Measurements from ENCODE around the gene ARHGAP11A. TPM values are rescaled to one million over a fixed set of nuclear protein-coding genes. Genes with fewer than 3 reads are reported as not detected.

Gene ARHGAP11A
- total RNA-seq, 3 donors from 2014 or later: 22.5 to 32.2 (median 25.2) TPM

DNA sequence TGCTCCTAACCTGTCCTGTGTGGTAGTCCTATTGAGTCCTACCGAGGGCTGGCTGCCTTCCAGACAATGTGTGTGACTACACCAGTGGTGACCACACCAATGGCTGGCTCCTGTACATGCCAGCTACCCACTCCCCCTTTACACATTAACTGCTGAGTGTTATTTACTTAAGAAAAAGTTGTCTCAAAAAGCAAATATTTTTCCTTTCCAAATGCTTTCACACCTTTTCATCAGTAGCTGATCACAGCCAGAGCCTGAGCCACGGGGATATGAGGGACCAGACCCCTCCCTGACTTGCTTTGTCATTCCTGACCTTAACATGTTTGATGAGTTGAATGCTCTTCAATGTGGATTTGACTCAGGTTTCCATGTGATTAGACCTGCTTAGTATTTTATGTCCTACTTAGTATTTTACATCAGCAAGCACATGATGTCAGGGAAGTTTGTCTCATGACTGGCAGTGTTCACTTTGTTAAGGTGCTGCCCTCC, 72.9 kb downstream of the ARHGAP11A start:
- DNase-seq: no peak
- Mint-ChIP-seq H3K4me3 (no peak overlapping the region), H3K9me3 (no peaks in the 10 kb centered on the region), H3K27me3 (ENCODE audit: low read depth) (no peaks in the 10 kb centered on the region), H3K36me3 (ENCODE audit: insufficient read depth) (no peaks in the 10 kb centered on the region), H3K4me1 (ENCODE audit: low read depth) (no peaks in the 10 kb centered on the region)
- ATAC-seq: no peak

Other genes with a start within 250 kb of the ARHGAP11A start
- under 1 TPM in 1 of 3 donors, not detected in 2; 0.11 TPM for gene GOLGA8K, start 212.2 kb upstream of the ARHGAP11A start, total RNA-seq
- gene GOLGA8O, start 159.9 kb upstream of the ARHGAP11A start, total RNA-seq: under 1 TPM in 1 of 3 donors, not detected in 2; 0.16 TPM
- gene GOLGA8N, start 22.0 kb upstream of the ARHGAP11A start, total RNA-seq: 1 to 10 TPM in 2 of 3 donors, under 1 TPM in 1; 0.71 to 1.5 (median 1.0) TPM
- under 1 TPM in 2 of 3 donors, not detected in 1; 0.30 to 0.42 TPM for gene SCG5, start 26.2 kb downstream of the ARHGAP11A start, total RNA-seq
- under 1 TPM; 0.30 to 0.42 (median 0.41) TPM for gene GREM1, start 102.5 kb downstream of the ARHGAP11A start, total RNA-seq

All from activated T-cell treated with anti-CD3 and anti-CD28 coated beads, Interleukin-2, amount 50 U/mL, for 4 hours (primary cell).